ENCODE data around the gene MGP. TPM values are rescaled to one million over a fixed set of nuclear protein-coding genes. Genes with fewer than 3 reads are reported as not detected.

The MGP gene
- total RNA-seq, 2 experiments from 2014 or later = not detected

DNA sequence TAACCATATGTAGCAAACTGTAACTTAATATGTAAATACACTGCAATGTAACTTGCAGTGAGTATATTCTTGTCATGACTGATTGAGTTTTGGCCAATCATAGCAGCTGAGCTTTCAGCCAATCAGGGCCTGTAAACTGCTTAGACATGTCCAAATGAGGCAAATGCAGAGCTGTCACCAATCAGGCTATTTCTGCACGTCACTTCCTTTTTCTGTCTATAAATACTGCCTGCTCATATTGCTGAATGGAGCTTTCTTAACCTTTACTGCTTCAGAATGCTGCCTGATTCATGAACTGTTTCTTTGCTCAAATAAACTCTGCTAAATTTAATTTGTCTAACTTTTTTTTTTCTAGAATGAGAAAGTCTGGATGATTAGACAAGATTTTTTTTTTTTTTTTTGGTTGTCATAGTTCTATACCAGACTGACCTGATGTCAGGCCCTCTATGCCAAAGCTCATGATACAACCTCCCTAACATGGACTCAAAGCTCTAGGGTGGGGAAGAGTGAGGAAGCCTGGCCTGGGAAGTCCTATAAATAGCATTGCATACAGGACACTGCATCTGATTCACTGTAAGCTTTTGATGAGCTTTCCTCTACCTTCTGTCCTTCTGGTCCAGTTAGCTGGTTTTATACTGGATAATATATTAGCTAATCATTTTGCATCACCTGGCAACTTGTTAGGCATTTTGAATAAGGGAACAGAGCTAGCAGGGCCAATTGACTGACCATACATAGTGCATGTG is 12.0 kb downstream of the MGP start:
- ChIA-PET POLR2A (interaction anchor here (0.5 kb wide), 1 partner anchor 302 kb away, joined by 3 read pairs; no protein-coding TSS in a partner anchor), CTCF (interaction anchor here (1.1 to 1.5 kb wide), 2 partner anchors 29 to 121 kb away, joined by 3 to 8 read pairs; no protein-coding TSS in a partner anchor)
- Mint-ChIP-seq H3K36me3 (ENCODE audit: low read depth) (no peaks in the 10 kb centered on the region), H3K4me3 (no peak overlapping the region), H3K4me1 (no peaks in the 10 kb centered on the region), H3K9me3 (no peaks in the 10 kb centered on the region), H3K27ac (no peak overlapping the region), H3K27me3 (no peaks in the 10 kb centered on the region)
- no peak for DNase-seq

DNA sequence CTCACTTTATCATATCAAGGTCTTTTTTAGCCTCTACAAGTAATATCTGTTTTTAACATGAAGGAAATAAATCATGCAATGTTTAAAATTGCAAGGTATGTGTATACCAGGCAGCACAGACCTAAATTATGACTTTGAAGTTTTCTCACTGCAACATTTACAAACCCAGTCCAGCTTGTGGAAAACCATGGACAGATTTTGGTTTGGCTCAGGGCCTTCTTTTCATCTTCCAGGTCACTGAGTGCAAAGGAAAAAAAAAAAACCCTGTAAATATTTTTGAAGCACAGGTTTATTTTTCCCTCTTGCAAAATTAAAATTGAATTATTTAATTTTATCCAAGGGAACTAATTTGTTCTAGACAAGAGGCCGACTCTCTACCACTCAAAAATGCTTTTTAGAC is 13.8 kb downstream of the MGP start:
- H3K27ac Mint-ChIP-seq = no peak overlapping the region

DNA sequence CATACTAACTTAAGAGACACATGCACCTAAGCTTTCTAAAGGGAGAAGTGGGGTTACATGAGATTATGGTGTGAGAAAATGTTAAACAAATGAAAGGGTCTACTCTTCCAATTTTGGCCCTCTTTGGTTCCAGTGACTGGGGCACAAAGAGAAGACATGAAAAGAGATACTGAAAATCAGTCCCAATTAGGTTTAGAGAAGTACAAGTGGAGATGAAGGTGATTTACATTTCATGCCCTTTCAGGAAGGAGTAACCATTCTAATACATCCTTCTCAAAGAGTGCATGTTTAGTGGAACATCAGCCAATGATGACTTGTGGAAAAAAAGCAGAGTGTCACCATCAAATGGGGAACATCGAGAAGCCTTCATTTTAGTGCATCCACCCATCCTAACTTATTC is 14.4 kb downstream of the MGP start:
- H3K27ac Mint-ChIP-seq = no peak overlapping the region
- CTCF ChIA-PET = no interaction called here
- H3K4me3 Mint-ChIP-seq = no peak overlapping the region
- H3K4me1 Mint-ChIP-seq = no peaks in the 10 kb centered on the region
- H3K9me3 Mint-ChIP-seq = peaks cover 5% of the 10 kb centered on the region
- H3K36me3 Mint-ChIP-seq (ENCODE audit: low read depth) = no peaks in the 10 kb centered on the region
- POLR2A ChIA-PET = no interaction called here
- DNase-seq = no peak
- no peaks in the 10 kb centered on the region for H3K27me3 Mint-ChIP-seq

More for the DNA sequence above, 13.8 kb downstream of the MGP start:
- no peaks in the 10 kb centered on the region for H3K4me1 Mint-ChIP-seq
- no peaks in the 10 kb centered on the region for H3K36me3 Mint-ChIP-seq (ENCODE audit: low read depth)
- peaks cover 5% of the 10 kb centered on the region for H3K9me3 Mint-ChIP-seq
- no peaks in the 10 kb centered on the region for H3K27me3 Mint-ChIP-seq
- no peak overlapping the region for H3K4me3 Mint-ChIP-seq
- ChIA-PET CTCF (no interaction called here), POLR2A (no interaction called here)
- DNase-seq = no peak

DNA sequence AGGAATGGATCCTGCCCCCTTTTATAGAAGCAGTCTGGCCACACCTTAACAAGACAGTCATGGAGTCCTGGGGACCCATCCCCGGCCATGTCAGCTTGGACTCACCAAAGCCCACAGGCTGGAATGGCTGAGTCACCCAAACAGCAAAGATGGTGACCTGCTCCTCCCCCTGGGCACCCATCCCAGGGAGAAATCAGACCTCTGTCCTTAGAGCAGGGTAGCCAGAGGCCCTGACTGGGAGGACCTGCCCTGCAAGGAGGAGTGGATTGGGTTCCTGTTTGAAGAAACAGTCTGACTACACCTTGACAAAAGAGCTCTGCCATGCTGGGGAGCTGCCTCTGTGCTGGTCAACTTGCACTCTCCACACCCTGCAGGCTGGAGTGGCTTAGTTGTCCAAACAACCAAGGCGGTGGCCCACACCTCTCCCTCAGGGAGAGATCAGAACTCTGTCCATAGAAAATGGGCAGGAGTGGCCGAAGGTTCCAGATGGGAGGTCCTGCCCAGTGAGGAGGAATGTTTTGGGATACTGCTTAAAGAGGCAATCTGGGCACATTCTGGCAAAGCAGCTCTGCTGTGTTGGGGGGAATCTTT is 16.6 kb downstream of the MGP start:
- CTCF ChIA-PET = no interaction called here
- H3K4me3 Mint-ChIP-seq = no peak overlapping the region
- POLR2A ChIA-PET = no interaction called here
- H3K36me3 Mint-ChIP-seq (ENCODE audit: low read depth) = no peaks in the 10 kb centered on the region
- no peaks in the 10 kb centered on the region for H3K4me1 Mint-ChIP-seq
- H3K27me3 Mint-ChIP-seq = peaks cover 8% of the 10 kb centered on the region
- peaks cover 5% of the 10 kb centered on the region for H3K9me3 Mint-ChIP-seq
- no peak for DNase-seq
- no peak overlapping the region for H3K27ac Mint-ChIP-seq

DNA sequence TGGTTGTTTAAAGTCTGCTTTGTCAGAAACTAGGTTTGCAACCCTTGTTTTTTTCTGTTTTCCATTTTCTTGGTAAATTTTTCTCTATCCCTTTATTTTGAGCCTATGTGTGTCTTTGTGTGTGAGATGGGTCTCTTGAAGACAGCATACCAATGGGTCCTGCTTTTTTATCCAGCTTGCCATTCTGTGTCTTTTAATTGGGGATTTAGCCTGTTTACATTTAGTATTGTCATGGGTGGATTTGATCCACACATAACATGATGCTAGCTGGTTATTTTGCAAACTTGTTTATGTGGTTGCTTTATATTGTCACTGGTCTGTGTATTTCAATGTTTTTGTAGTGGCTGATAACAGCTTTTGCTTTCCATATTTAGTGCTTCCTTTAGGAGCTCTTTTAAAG is 25.2 kb downstream of the MGP start:
- Mint-ChIP-seq H3K36me3 (ENCODE audit: low read depth) (peaks cover 3% of the 10 kb centered on the region), H3K4me1 (no peaks in the 10 kb centered on the region), H3K27ac (no peak overlapping the region), H3K27me3 (peaks cover 10% of the 10 kb centered on the region), H3K4me3 (no peak overlapping the region), H3K9me3 (peaks cover 10% of the 10 kb centered on the region)
- CTCF ChIA-PET = no interaction called here
- DNase-seq = no peak
- POLR2A ChIA-PET = no interaction called here

DNA sequence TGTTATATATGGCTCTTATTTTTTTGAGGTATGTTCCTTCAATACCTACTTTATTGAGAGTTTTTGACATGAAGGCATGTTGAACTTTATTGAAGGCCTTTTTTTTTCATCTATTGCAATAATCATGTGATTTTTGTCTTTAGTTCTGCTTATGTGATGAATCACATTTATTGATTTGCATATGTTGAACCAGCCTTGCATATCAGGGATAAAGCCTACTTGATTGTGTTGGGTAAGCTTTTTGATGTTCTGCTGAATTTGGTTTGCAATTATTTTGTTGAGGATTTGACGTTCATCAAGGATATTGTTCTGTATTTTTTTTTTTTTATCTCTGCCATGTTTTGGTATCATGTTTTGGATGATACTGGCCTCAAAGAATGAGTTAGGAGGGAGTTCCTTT is 27.1 kb downstream of the MGP start:
- no peak overlapping the region for H3K27ac Mint-ChIP-seq
- H3K4me1 Mint-ChIP-seq = no peaks in the 10 kb centered on the region
- peaks cover 10% of the 10 kb centered on the region for H3K9me3 Mint-ChIP-seq
- ChIA-PET POLR2A (no interaction called here), CTCF (no interaction called here)
- H3K27me3 Mint-ChIP-seq = peaks cover 1% of the 10 kb centered on the region
- H3K4me3 Mint-ChIP-seq = no peak overlapping the region
- peaks cover 3% of the 10 kb centered on the region for H3K36me3 Mint-ChIP-seq (ENCODE audit: low read depth)
- no peak for DNase-seq

DNA sequence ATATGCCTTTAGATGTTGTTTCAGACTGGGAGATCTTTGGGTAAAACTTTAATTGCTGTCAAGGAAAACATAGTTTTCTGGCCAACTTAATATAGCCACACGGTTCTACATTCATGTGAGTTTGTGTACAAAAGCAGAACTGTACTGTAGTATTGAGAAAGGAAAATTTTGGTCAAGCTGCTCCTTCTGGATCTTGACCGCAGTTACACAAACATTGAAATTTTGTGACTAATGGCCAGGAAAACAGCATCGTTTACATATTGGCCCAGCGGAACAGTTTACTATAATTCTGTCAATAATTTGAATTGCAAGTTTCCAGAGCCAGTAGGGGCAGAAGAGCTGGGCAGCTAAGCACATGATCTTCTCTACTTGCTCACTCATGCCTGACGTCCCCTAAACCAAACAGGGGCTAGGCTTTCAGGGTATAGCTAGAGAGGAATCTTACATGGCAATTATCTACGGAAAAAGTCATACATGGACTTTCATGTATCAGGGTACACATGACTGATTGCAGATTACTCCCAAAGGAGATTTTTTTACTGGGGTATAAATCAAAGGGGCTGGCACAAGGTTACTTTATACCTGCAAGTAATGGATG is 31.0 kb downstream of the MGP start:
- CTCF ChIA-PET = interaction anchor here (0.9 to 1.0 kb wide), 2 partner anchors 9 to 11 kb away, joined by 3 to 4 read pairs; partner anchors contain the start of gene ART4
- no peaks in the 10 kb centered on the region for H3K36me3 Mint-ChIP-seq (ENCODE audit: low read depth)
- H3K27ac Mint-ChIP-seq = no peak overlapping the region

DNA sequence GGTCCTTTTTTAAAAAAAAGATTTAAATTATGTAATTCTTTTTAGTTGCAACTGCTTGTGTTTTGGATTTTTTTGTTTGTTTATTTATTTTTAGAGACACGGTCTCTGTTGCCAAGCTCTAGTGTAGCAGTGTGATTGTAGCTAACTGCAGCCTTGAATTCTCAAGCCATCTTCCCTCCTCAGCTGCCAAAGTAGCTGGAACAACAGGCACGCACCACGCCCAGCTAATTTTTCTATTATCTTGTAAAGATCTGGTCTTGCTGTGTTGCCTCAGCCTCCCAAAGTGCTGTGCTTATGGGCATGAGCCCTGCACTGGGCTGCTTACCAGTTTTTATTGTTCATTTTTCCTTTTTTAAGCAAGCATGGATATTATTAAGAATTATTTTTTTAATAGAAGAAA is 31.7 kb downstream of the MGP start:
- Mint-ChIP-seq H3K27ac (no peak overlapping the region), H3K9me3 (no peaks in the 10 kb centered on the region), H3K4me3 (no peak overlapping the region), H3K4me1 (no peaks in the 10 kb centered on the region), H3K27me3 (peaks cover 1% of the 10 kb centered on the region), H3K36me3 (ENCODE audit: low read depth) (no peaks in the 10 kb centered on the region)
- ChIA-PET CTCF (interaction anchor here (1.0 kb wide), 1 partner anchor 8 kb away, joined by 4 read pairs; no protein-coding TSS in a partner anchor), POLR2A (no interaction called here)
- no peak for DNase-seq

More for the DNA sequence above, 31.0 kb downstream of the MGP start:
- POLR2A ChIA-PET = no interaction called here
- peaks cover 1% of the 10 kb centered on the region for H3K9me3 Mint-ChIP-seq
- DNase-seq = no peak
- no peaks in the 10 kb centered on the region for H3K4me1 Mint-ChIP-seq
- peaks cover 1% of the 10 kb centered on the region for H3K27me3 Mint-ChIP-seq
- H3K4me3 Mint-ChIP-seq = no peak overlapping the region

DNA sequence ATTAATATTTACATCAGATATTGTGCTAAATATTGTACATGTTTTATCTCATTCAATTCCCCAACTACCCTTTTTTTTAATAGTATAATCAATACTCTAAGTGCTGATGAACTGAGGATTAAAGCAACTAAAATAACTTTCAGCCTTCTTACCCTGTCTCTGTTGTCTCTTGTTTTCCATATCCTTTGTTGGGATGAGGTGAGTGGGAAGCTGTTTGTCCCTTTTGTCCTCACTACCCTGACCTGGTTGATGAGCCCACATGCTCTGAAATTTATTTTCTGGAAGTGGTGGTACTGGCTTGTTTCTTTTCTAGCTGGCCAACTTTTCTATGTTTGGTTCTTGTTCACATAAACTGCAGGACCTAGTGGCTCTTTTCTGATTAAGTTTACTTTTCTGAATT is 32.8 kb downstream of the MGP start:
- no peak for DNase-seq
- H3K4me1 Mint-ChIP-seq = no peaks in the 10 kb centered on the region
- peaks cover 1% of the 10 kb centered on the region for H3K27me3 Mint-ChIP-seq
- POLR2A ChIA-PET = no interaction called here
- no peaks in the 10 kb centered on the region for H3K36me3 Mint-ChIP-seq (ENCODE audit: low read depth)
- no peaks in the 10 kb centered on the region for H3K9me3 Mint-ChIP-seq
- no peak overlapping the region for H3K4me3 Mint-ChIP-seq
- no peak overlapping the region for H3K27ac Mint-ChIP-seq
- CTCF ChIA-PET = no interaction called here

DNA sequence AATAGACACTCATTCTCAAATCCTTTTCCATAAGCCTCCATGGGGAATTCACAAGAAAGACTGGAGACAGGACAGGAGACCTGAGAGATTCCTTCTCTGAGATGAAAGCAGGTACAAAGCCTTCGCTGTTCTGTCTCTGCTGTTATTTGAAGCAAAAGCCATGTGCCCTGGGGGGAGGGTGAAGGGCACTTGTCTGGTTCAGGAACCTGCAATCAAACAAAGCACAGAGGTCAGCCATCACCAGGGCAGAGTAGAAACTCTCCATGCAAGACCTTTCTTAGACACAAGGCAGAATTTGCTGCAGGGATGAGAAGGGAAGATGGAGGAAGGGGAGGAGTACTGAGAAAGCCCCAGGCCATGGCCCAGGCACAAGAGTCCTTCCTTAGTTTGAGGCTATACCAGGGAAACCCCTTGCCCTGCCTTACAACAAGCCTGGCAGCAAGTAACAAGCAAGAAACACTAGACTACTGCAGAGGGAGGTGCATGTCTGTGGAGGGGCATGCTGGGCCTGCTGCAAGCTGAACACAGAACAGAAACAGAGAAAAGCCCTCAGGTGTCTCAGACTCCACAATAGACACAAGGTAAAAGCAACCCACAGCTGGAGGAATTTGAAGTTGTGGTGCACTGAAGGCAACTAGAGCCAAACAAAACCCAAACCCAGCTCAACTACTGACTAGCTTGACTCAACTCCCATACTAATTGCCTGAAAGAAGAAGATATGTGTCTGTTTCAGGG is 34.6 kb downstream of the MGP start:
- Mint-ChIP-seq H3K9me3 (no peaks in the 10 kb centered on the region), H3K27ac (no peak overlapping the region), H3K36me3 (ENCODE audit: low read depth) (no peaks in the 10 kb centered on the region), H3K4me3 (no peak overlapping the region), H3K27me3 (no peaks in the 10 kb centered on the region), H3K4me1 (no peaks in the 10 kb centered on the region)
- ChIA-PET CTCF (interaction anchor here (0.7 kb wide), 1 partner anchor 357 kb away, joined by 4 read pairs; no protein-coding TSS in a partner anchor), POLR2A (no interaction called here)
- DNase-seq = no peak

DNA sequence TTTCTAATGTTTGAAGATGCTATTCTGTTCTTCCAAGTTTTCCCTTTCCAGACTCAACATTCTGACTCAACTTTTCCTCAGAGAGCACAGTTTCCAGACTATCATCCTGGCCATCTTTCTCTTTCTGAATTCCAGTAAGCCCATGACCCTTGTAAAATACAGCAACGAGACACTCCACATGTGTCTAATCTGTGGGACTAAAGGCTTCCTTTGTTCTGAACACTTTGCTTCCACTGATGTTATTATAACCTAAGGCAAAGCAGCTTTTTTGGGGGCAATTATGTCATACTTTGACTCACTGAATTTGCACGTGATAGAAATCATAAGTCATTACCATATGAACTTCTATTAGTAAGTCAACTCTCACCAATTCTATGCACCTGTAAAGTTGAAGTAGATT is 36.0 kb downstream of the MGP start:
- no peak for DNase-seq
- H3K4me3 Mint-ChIP-seq = no peak overlapping the region
- H3K9me3 Mint-ChIP-seq = no peaks in the 10 kb centered on the region
- no peak overlapping the region for H3K27ac Mint-ChIP-seq
- ChIA-PET CTCF (interaction anchor here (4.4 kb wide), 1 partner anchor 146 kb away, joined by 41 read pairs; no protein-coding TSS in a partner anchor), POLR2A (no interaction called here)
- H3K36me3 Mint-ChIP-seq (ENCODE audit: low read depth) = no peaks in the 10 kb centered on the region
- H3K27me3 Mint-ChIP-seq = peaks cover 1% of the 10 kb centered on the region
- peaks cover 2% of the 10 kb centered on the region for H3K4me1 Mint-ChIP-seq

DNA sequence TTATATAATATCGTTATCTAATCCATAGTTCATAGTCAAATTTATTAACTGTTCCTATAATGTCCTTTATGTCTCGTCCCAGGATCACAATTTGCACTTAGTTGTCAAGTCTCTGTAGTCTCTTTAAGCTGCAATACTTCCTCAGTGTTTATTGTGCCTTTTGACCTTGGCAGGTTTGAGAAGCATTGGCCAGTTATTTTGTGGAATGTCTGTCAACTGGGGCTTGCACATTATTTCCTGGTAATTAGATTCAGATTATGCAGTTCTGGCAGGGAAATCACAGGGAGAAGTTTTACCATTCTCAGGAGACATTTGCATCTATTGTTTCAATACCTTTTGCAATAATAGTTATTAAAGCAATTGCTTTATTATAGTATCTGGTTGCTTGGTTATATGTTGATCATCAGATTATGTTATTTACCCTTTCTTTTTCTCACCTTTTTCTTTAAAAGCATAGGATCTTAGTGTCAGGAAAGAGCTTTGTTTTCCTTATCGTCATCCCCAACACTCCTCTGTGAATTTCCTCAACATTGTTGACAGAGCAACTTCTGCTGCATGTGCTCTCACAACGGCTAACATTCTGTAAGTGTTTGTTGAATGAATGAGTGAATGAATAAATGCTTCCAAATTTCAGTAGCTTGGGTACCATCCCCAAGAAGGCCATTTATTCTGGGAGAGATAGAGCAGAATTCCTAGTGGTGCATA is 38.6 kb downstream of the MGP start:
- Mint-ChIP-seq H3K27me3 (peaks cover 1% of the 10 kb centered on the region), H3K36me3 (ENCODE audit: low read depth) (no peaks in the 10 kb centered on the region), H3K27ac (no peak overlapping the region), H3K9me3 (no peaks in the 10 kb centered on the region), H3K4me3 (no peak overlapping the region), H3K4me1 (peaks cover 2% of the 10 kb centered on the region)
- POLR2A ChIA-PET = interaction anchor here (1.1 kb wide), 1 partner anchor 149 kb away, joined by 4 read pairs; no protein-coding TSS in a partner anchor
- DNase-seq = no peak
- CTCF ChIA-PET = interaction anchor here (1.1 to 4.4 kb wide), 6 partner anchors 10 to 374 kb away, joined by 3 to 41 read pairs (median 6); partner anchors contain the start of gene RERG
